GM23338 (cell line): Measurements from ENCODE around the gene BUB1. TPM values are rescaled to one million over a fixed set of nuclear protein-coding genes. Genes with fewer than 3 reads are reported as not detected.
"Not testable (repeated sequence)": the region's sequence is repeated elsewhere in the genome, so short reads cannot be mapped to it uniquely, and the experiment has no call there.

Experiments
- ATAC-seq: fragments of 200-7000 bp; cut with Tn5 transposase; 3 replicates; pipeline ENCODE4 v1.9.1; 2020
- DNase-seq: peaks from one replicate; pipeline ENCODE4 v3.0.0-alpha.2; 2015; ENCODE audit warnings: low spot score
- H2AFZ ChIP-seq: fragments of 200-600 bp; sonication (generic); 2 replicates; pipeline ENCODE4 v1.8.0; 2016; ENCODE audit warnings: antibody characterized with exemption, mild to moderate bottlenecking, moderate library complexity
- H3F3A ChIP-seq: fragments of 200-600 bp; sonication (generic); replicated peaks from 2 replicates; pipeline ENCODE4 v1.8.0; 2017; ENCODE audit warnings: antibody characterized with exemption, mixed run types, low read depth
- H3K27ac ChIP-seq: fragments of 200-600 bp; sonication (generic); 2 replicates; pipeline ENCODE4 v1.6.1; 2016; ENCODE audit warnings: low read depth
- H3K27me3 ChIP-seq: fragments of 200-600 bp; sonication (generic); 2 replicates; pipeline ENCODE4 v1.8.0; 2016; ENCODE audit warnings: mild to moderate bottlenecking, mixed run types, moderate library complexity; ENCODE audit not compliant: insufficient read depth
- H3K36me3 ChIP-seq: fragments of 200-600 bp; sonication (generic); 2 replicates; pipeline ENCODE4 v1.8.0; 2016; ENCODE audit warnings: mild to moderate bottlenecking; ENCODE audit not compliant: insufficient read depth
- H3K4me1 ChIP-seq: fragments of 200-600 bp; sonication (generic); 2 replicates; pipeline ENCODE4 v1.8.0; 2016; ENCODE audit warnings: mild to moderate bottlenecking, moderate library complexity; ENCODE audit not compliant: insufficient read depth
- H3K4me2 ChIP-seq: fragments of 200-600 bp; sonication (generic); 2 replicates; pipeline ENCODE4 v1.7.1; 2017; ENCODE audit warnings: mixed run types
- H3K4me3 ChIP-seq: fragments of 200-600 bp; sonication (generic); 2 replicates; pipeline ENCODE4 v1.6.1; 2016; ENCODE audit warnings: mixed run types
- H3K79me2 ChIP-seq: fragments of 200-600 bp; sonication (generic); replicated peaks from 2 replicates; pipeline ENCODE4 v1.8.0; 2017; ENCODE audit warnings: mild to moderate bottlenecking; ENCODE audit not compliant: insufficient read depth
- H3K9me2 ChIP-seq: fragments of 200-600 bp; sonication (generic); 2 replicates; pipeline ENCODE4 v1.8.0; 2017; ENCODE audit not compliant: insufficient read depth
- H4K20me1 ChIP-seq: fragments of 200-600 bp; sonication (generic); replicated peaks from 2 replicates; pipeline ENCODE4 v1.8.0; 2017; ENCODE audit warnings: mild to moderate bottlenecking; ENCODE audit not compliant: insufficient read depth
- H3K27ac Mint-ChIP-seq: 2 replicates; pipeline ENCODE4 v1.8.0; 2020; ENCODE audit warnings: inconsistent platforms, mild to moderate bottlenecking, moderate library complexity, mixed read lengths
- H3K27me3 Mint-ChIP-seq: 3 replicates; pipeline ENCODE4 v1.8.0; 2022; ENCODE audit warnings: low read depth, mild to moderate bottlenecking, moderate library complexity, mixed read lengths, inconsistent platforms; ENCODE audit not compliant: insufficient read depth, poor library complexity
- H3K36me3 Mint-ChIP-seq: 3 replicates; pipeline ENCODE4 v1.8.0; 2021; ENCODE audit warnings: low read depth, mild to moderate bottlenecking, inconsistent platforms, moderate library complexity, mixed read lengths
- H3K4me1 Mint-ChIP-seq: 3 replicates; pipeline ENCODE4 v1.8.0; 2020; ENCODE audit warnings: mild to moderate bottlenecking, inconsistent platforms, mixed read lengths
- H3K4me3 Mint-ChIP-seq: 3 replicates; pipeline ENCODE4 v1.8.0; 2021; ENCODE audit warnings: moderate library complexity, mild to moderate bottlenecking, inconsistent platforms, mixed read lengths
- H3K9me3 Mint-ChIP-seq: 3 replicates; pipeline ENCODE4 v1.8.0; 2020; ENCODE audit warnings: moderate library complexity, mild to moderate bottlenecking, inconsistent platforms, mixed read lengths
- CREB1 ChIP-seq: fragments of 250-450 bp; sonication (Bioruptor Pico); IDR thresholded peaks from 2 replicates; pipeline ENCODE4 v1.5.0; 2020; ENCODE audit warnings: low read depth, mild to moderate bottlenecking, moderate library complexity
- EZH2phosphoT487 ChIP-seq: fragments of 200-600 bp; sonication (generic); IDR thresholded peaks from one replicate; pipeline ENCODE4 v1.8.1; 2018; ENCODE audit warnings: antibody characterized with exemption; ENCODE audit not compliant: unreplicated experiment
- JUNB ChIP-seq: IDR thresholded peaks from one replicate; pipeline ENCODE4 v1.6.1; 2016; ENCODE audit warnings: antibody characterized with exemption; ENCODE audit not compliant: unreplicated experiment
- NANOG ChIP-seq: IDR thresholded peaks from 2 replicates; pipeline ENCODE4 v1.6.1; 2016; ENCODE audit warnings: antibody characterized with exemption, borderline replicate concordance
- STAT1 ChIP-seq: IDR thresholded peaks from one replicate; pipeline ENCODE4 v1.6.1; 2016; ENCODE audit warnings: antibody characterized with exemption; ENCODE audit not compliant: unreplicated experiment
- ZNF114 ChIP-seq: fragments of 250-450 bp; sonication (Bioruptor Pico); IDR thresholded peaks from 2 replicates; pipeline ENCODE4 v1.5.0; 2020; ENCODE audit warnings: mild to moderate bottlenecking, moderate library complexity
- ZNF331 ChIP-seq: fragments of 250-450 bp; sonication (Bioruptor Pico); IDR thresholded peaks from 2 replicates; pipeline ENCODE4 v1.5.0; 2020; ENCODE audit warnings: low read depth, mild to moderate bottlenecking, moderate library complexity
- polyA plus RNA-seq: library from polyadenylated mRNA; unstranded; fragments of >200 nt; fragmentation: Nextera tagmentation; extraction: Ambion mirVana; gene quantifications from 2 replicates; pipeline ENCODE4 v1.2.1, GENCODE V29; 2016
- total RNA-seq: library from RNA; depleted of rRNA; stranded (reverse); fragments of >200 nt; shearing (Covaris generic); gene quantifications from 2 replicates; pipeline ENCODE4 v1.2.3, GENCODE V29; 2014
- TF ChIP-seq, protein P1 (sequence below): IDR thresholded peaks from 2 replicates; pipeline ENCODE4 v1.6.1; 2016; ENCODE audit warnings: antibody characterized with exemption
- TF ChIP-seq, protein P2 (sequence below): fragments of 250-450 bp; sonication (Bioruptor Pico); IDR thresholded peaks from 2 replicates; pipeline ENCODE4 v1.5.0; 2020; ENCODE audit warnings: mild to moderate bottlenecking, moderate library complexity

The BUB1 gene
- total and polyA plus RNA-seq, 2 experiments from 2014 or later: 59.4 to 184 TPM

DNA sequence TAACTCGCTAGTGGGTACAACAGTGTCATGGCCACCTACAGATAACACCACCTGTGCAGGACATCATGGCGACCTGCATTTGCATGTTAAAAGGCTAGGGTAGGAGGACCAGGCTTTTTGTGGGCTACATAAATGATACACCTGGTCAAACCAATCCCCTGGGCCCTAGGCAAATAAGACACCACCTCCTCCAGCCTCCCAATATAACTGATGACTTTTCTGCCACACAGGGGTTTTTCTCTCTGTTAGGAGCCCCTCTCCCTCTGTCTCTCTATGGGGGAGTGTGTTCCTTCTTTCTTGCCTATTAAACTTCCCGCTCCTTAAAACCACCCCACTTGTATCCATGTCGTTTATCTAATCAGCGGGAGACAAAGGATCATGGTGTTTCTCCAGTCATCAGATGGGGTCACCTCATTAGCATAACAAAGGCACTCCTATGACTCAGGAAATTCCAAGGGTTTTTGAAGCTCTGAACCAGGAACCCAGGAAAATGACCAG is 10.8 kb upstream of the BUB1 start (continued):
- TF ChIP-seq ZNF331 (CRISPR knock-in tag): peak; percentile 37; the same call in 1 of the 2 replicates
- TF ChIP-seq, protein P1, sequence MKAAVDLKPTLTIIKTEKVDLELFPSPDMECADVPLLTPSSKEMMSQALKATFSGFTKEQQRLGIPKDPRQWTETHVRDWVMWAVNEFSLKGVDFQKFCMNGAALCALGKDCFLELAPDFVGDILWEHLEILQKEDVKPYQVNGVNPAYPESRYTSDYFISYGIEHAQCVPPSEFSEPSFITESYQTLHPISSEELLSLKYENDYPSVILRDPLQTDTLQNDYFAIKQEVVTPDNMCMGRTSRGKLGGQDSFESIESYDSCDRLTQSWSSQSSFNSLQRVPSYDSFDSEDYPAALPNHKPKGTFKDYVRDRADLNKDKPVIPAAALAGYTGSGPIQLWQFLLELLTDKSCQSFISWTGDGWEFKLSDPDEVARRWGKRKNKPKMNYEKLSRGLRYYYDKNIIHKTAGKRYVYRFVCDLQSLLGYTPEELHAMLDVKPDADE: peak; percentile 31; the same call in 1 of the 2 replicates
- peak; percentile 80 for TF ChIP-seq CREB1 (CRISPR knock-in tag)
- TF ChIP-seq STAT1: no peak
- TF ChIP-seq EZH2phosphoT487: no peak

DNA sequence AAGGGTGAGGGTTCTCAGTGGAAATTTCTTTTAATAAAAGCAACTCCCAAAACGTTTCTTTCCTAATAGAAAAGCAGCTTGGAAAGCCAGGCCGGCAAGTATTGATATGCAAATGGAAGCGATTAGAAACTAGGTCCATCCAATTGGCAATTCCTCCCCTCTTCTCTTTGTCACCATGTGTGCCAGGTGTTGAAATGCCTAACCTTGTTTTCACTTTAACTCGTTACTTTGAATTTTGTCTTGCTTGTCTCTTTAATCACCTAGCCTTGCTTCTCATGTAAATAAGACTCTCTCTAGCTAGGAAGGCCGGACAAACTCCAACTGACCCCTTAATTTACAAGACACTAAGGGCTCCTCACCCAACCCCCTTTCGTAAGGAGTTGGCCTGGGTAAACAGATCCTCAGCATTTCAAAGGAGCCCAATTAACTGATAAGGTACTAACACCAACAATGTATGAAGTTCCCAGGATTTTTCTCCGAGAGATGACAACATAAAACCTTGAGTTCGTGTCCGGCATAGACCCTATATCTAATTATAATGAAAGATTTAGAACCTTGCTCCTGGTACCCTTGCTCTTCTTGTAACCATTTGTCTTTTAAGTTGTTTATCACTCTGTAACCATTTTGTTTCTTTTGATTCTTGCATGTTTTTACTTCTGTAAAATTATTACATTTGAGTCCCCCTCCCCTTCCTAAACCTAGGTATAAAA is 10.1 kb upstream of the BUB1 start:
- peak overlapping the region; percentile 96 for H3K27ac ChIP-seq
- peaks cover 16% of the 10 kb centered on the region; the same call in 1 of the 2 replicates for H3K9me2 ChIP-seq
- peaks cover 44% of the 10 kb centered on the region for H3K4me1 ChIP-seq
- peak; percentile 87; the same call in 1 of the 2 replicates for TF ChIP-seq NANOG
- H3F3A ChIP-seq, H4K20me1 ChIP-seq, H2AFZ ChIP-seq, H3K79me2 ChIP-seq, H3K36me3 ChIP-seq: not testable (repeated sequence)
- DNase-seq: peak; percentile 95
- ATAC-seq: peak; percentile 71
- Mint-ChIP-seq H3K27me3 (peaks cover 31% of the 10 kb centered on the region), H3K4me1 (peaks cover 39% of the 10 kb centered on the region), H3K9me3 (peaks cover 39% of the 10 kb centered on the region), H3K4me3 (peak overlapping the region; percentile 72), H3K36me3 (peaks cover 33% of the 10 kb centered on the region), H3K27ac (peak overlapping the region; percentile 98)
- H3K27me3 ChIP-seq: peaks cover 33% of the 10 kb centered on the region
- H3K4me2 ChIP-seq: peak overlapping the region; percentile 59
- H3K4me3 ChIP-seq: peak overlapping the region; percentile 43

DNA sequence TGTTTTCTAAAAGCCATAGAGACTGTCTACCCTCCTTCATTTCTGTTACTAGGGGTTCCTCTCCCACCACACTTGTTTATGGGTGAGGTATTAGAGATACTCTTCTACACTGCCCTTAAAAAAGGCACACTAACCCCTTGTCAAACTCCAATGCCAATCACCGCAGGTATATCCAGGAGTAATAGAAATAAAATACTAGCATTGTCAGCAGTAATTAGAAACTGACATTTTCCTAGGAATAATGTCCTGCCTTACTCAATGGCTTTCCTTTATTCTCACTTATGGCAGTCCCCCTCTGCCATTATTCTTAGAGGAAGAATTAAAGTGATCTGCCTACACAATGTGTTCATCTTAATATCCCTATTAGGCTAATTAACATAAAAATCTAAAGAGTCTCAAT is 5.0 kb upstream of the BUB1 start:
- Histone ChIP-seq H3K36me3 (no peaks in the 10 kb centered on the region), H3K4me2 (no peak overlapping the region), H3K27me3 (peaks cover 22% of the 10 kb centered on the region), H3F3A (no peaks in the 10 kb centered on the region), H3K27ac (no peak overlapping the region), H3K4me3 (no peak overlapping the region), H3K4me1 (peaks cover 40% of the 10 kb centered on the region), H2AFZ (no peak overlapping the region), H4K20me1 (no peaks in the 10 kb centered on the region), H3K79me2 (no peaks in the 10 kb centered on the region), H3K9me2 (no peaks in the 10 kb centered on the region)
- H3K27me3 Mint-ChIP-seq: peaks cover 32% of the 10 kb centered on the region
- H3K27ac Mint-ChIP-seq: no peak overlapping the region
- H3K36me3 Mint-ChIP-seq: peaks cover 39% of the 10 kb centered on the region
- no peak overlapping the region for H3K4me3 Mint-ChIP-seq
- ATAC-seq (no peak), DNase-seq (no peak)
- H3K4me1 Mint-ChIP-seq: peaks cover 35% of the 10 kb centered on the region
- peaks cover 54% of the 10 kb centered on the region for H3K9me3 Mint-ChIP-seq
- TF ChIP-seq ZNF114 (CRISPR knock-in tag) (no peak), ZNF331 (CRISPR knock-in tag) (no peak), JUNB (no peak)
- TF ChIP-seq, protein P2, sequence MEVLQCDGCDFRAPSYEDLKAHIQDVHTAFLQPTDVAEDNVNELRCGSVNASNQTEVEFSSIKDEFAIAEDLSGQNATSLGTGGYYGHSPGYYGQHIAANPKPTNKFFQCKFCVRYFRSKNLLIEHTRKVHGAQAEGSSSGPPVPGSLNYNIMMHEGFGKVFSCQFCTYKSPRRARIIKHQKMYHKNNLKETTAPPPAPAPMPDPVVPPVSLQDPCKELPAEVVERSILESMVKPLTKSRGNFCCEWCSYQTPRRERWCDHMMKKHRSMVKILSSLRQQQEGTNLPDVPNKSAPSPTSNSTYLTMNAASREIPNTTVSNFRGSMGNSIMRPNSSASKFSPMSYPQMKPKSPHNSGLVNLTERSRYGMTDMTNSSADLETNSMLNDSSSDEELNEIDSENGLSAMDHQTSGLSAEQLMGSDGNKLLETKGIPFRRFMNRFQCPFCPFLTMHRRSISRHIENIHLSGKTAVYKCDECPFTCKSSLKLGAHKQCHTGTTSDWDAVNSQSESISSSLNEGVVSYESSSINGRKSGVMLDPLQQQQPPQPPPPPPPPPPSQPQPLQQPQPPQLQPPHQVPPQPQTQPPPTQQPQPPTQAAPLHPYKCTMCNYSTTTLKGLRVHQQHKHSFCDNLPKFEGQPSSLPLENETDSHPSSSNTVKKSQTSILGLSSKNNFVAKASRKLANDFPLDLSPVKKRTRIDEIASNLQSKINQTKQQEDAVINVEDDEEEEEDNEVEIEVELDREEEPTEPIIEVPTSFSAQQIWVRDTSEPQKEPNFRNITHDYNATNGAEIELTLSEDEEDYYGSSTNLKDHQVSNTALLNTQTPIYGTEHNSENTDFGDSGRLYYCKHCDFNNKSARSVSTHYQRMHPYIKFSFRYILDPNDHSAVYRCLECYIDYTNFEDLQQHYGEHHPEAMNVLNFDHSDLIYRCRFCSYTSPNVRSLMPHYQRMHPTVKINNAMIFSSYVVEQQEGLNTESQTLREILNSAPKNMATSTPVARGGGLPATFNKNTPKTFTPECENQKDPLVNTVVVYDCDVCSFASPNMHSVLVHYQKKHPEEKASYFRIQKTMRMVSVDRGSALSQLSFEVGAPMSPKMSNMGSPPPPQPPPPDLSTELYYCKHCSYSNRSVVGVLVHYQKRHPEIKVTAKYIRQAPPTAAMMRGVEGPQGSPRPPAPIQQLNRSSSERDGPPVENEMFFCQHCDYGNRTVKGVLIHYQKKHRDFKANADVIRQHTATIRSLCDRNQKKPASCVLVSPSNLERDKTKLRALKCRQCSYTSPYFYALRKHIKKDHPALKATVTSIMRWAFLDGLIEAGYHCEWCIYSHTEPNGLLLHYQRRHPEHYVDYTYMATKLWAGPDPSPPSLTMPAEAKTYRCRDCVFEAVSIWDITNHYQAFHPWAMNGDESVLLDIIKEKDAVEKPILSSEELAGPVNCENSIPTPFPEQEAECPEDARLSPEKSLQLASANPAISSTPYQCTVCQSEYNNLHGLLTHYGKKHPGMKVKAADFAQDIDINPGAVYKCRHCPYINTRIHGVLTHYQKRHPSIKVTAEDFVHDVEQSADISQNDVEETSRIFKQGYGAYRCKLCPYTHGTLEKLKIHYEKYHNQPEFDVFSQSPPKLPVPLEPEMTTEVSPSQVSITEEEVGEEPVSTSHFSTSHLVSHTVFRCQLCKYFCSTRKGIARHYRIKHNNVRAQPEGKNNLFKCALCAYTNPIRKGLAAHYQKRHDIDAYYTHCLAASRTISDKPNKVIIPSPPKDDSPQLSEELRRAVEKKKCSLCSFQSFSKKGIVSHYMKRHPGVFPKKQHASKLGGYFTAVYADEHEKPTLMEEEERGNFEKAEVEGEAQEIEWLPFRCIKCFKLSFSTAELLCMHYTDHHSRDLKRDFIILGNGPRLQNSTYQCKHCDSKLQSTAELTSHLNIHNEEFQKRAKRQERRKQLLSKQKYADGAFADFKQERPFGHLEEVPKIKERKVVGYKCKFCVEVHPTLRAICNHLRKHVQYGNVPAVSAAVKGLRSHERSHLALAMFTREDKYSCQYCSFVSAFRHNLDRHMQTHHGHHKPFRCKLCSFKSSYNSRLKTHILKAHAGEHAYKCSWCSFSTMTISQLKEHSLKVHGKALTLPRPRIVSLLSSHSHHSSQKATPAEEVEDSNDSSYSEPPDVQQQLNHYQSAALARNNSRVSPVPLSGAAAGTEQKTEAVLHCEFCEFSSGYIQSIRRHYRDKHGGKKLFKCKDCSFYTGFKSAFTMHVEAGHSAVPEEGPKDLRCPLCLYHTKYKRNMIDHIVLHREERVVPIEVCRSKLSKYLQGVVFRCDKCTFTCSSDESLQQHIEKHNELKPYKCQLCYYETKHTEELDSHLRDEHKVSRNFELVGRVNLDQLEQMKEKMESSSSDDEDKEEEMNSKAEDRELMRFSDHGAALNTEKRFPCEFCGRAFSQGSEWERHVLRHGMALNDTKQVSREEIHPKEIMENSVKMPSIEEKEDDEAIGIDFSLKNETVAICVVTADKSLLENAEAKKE (CRISPR knock-in tag): no peak
- TF ChIP-seq, protein P1: no peak
